Caco-2 (cell line): ENCODE measurements around the gene THOC1. TPM values are rescaled to one million over a fixed set of nuclear protein-coding genes. Genes with fewer than 3 reads are reported as not detected.
"Not testable (repeated sequence)": the region's sequence is repeated elsewhere in the genome, so short reads cannot be mapped to it uniquely, and the experiment has no call there.

ENCODE experiments used
- BruUV-seq: library from RNA; stranded (reverse); fragments of 400-500 nt; replicated peaks from 2 replicates; lab custom pipeline; 2021; lab: Mats Ljungman, UMichigan
- CTCF ChIA-PET: fragments of 300-600 bp; sonication (Branson Sonifier 250); formaldehyde crosslinking; loops from one replicate; lab custom pipeline; 2022; ENCODE audit warnings: antibody characterized with exemption; lab: Charles Lee
- POLR2A ChIA-PET: fragments of 300-600 bp; sonication (Branson Sonifier 250); formaldehyde crosslinking; loops from one replicate; lab custom pipeline; 2022; ENCODE audit warnings: antibody characterized with exemption; lab: Charles Lee
- DNase-seq, 2 experiments: peaks; one replicate each; pipeline versions ENCODE4 v3.0.0 to v3.0.0-alpha.2; 2020 to 2022
- H3K27me3 ChIP-seq: replicated peaks from 2 replicates; pipeline ENCODE4 v1.6.0; 2011; ENCODE audit warnings: low read length; ENCODE audit not compliant: control insufficient read depth, insufficient read depth
- H3K36me3 ChIP-seq: 2 replicates; pipeline ENCODE4 v1.5.1; 2011; ENCODE audit warnings: low read length; ENCODE audit not compliant: control insufficient read depth, insufficient read depth
- H3K4me1 ChIP-seq: fragments of 250-450 bp; sonication (Bioruptor Pico); 2 replicates; pipeline ENCODE4 v1.5.1; 2020; ENCODE audit warnings: mild to moderate bottlenecking
- H3K4me3 ChIP-seq: 2 replicates; pipeline ENCODE4 v1.5.1; 2011; ENCODE audit warnings: low read depth, mild to moderate bottlenecking, control low read depth, low read length
- H3K9me3 ChIP-seq: fragments of 250-450 bp; sonication (Bioruptor Pico); 2 replicates; pipeline ENCODE4 v1.5.1; 2020; ENCODE audit warnings: mild to moderate bottlenecking, moderate library complexity
- H3K27ac Mint-ChIP-seq: one replicate; pipeline ENCODE4 v1.8.0; 2022; ENCODE audit warnings: mixed read lengths; ENCODE audit not compliant: unreplicated experiment
- H3K27me3 Mint-ChIP-seq: one replicate; pipeline ENCODE4 v1.8.0; 2022; ENCODE audit warnings: mixed read lengths; ENCODE audit not compliant: insufficient read depth, unreplicated experiment
- H3K36me3 Mint-ChIP-seq: one replicate; pipeline ENCODE4 v1.8.0; 2022; ENCODE audit warnings: mild to moderate bottlenecking, mixed read lengths; ENCODE audit not compliant: insufficient read depth, unreplicated experiment
- H3K4me1 Mint-ChIP-seq: one replicate; pipeline ENCODE4 v1.8.0; 2022; ENCODE audit warnings: low read depth, mixed read lengths; ENCODE audit not compliant: unreplicated experiment
- H3K4me3 Mint-ChIP-seq: one replicate; pipeline ENCODE4 v1.8.0; 2022; ENCODE audit warnings: mild to moderate bottlenecking, moderate library complexity, mixed read lengths; ENCODE audit not compliant: unreplicated experiment
- H3K9me3 Mint-ChIP-seq: one replicate; pipeline ENCODE4 v1.8.0; 2022; ENCODE audit warnings: mixed read lengths; ENCODE audit not compliant: unreplicated experiment
- intact Hi-C: fragments of 100-400 bp; cut with micrococcal nuclease; formaldehyde crosslinking; loops from one replicate; pipeline ENCODE4 v1.10.0; 2022; ENCODE audit not compliant: unreplicated experiment
- total RNA-seq: library from RNA; stranded (reverse); gene quantifications from 2 replicates; pipeline ENCODE4 v1.2.3, GENCODE V29; 2022
- TF ChIP-seq, protein P1 (sequence below), 2 experiments: fragments of 200-600 bp in 1 of 2; IDR thresholded peaks; 1 replicate in 1 of 2; 2 replicates in 1 of 2; pipeline versions ENCODE4 v1.5.1 to v1.8.0; 2011 to 2022; ENCODE audit warnings: antibody characterized with exemption in 1 of 2, control low read depth in 1 of 2, inconsistent platforms in 1 of 2, low read depth in 1 of 2, low read length in 1 of 2, mild to moderate bottlenecking in 1 of 2, moderate library complexity in 1 of 2; ENCODE audit not compliant: insufficient read depth in 1 of 2, severe bottlenecking in 1 of 2, unreplicated experiment in 1 of 2

THOC1 gene
- total RNA-seq, 1 experiment from 2014 or later, result 65.4 TPM

DNA sequence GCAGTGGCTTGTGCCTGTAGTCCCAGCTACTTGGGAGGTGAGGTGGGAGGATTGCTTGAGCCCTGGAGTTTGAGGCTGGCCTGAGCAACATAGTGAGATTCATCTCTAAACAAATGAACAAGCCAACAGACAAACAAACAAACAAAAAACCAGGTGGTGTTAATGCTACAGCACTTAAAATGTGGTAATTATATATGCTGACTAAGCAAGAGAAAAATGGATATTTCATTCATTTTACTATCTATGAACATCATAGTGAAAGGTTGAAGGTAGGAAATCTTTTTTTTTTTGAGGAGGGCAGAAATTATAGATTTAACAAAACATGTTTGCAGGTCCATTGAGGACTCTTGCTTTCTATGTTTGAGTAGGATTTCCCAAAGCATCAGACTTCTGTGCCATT is 42.2 kb upstream of the THOC1 start:
- BruUV-seq, result no TSS peak
- H3K27me3 ChIP-seq, result no peaks in the 10 kb centered on the region
- H3K36me3 ChIP-seq, result no peaks in the 10 kb centered on the region
- no peaks in the 10 kb centered on the region for H3K9me3 ChIP-seq
- TF ChIP-seq, protein P1, sequence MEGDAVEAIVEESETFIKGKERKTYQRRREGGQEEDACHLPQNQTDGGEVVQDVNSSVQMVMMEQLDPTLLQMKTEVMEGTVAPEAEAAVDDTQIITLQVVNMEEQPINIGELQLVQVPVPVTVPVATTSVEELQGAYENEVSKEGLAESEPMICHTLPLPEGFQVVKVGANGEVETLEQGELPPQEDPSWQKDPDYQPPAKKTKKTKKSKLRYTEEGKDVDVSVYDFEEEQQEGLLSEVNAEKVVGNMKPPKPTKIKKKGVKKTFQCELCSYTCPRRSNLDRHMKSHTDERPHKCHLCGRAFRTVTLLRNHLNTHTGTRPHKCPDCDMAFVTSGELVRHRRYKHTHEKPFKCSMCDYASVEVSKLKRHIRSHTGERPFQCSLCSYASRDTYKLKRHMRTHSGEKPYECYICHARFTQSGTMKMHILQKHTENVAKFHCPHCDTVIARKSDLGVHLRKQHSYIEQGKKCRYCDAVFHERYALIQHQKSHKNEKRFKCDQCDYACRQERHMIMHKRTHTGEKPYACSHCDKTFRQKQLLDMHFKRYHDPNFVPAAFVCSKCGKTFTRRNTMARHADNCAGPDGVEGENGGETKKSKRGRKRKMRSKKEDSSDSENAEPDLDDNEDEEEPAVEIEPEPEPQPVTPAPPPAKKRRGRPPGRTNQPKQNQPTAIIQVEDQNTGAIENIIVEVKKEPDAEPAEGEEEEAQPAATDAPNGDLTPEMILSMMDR (IDR thresholded peaks at IDR 0.05; ENCODE audit: insufficient read depth in 1 of 2, low read depth in 1 of 2, low read length in 1 of 2, severe bottlenecking in 1 of 2, unreplicated experiment in 1 of 2), result no peak
- Mint-ChIP-seq H3K4me1 (peaks cover 11% of the 10 kb centered on the region), H3K4me3 (no peak overlapping the region), H3K27ac (no peak overlapping the region), H3K9me3 (no peaks in the 10 kb centered on the region), H3K27me3 (no peaks in the 10 kb centered on the region), H3K36me3 (no peaks in the 10 kb centered on the region)
- DNase-seq, result no peak
- no peak overlapping the region for H3K4me3 ChIP-seq
- ChIA-PET CTCF (no interaction called here), POLR2A (no interaction called here)
- intact Hi-C loops, result no loop called here
- no peaks in the 10 kb centered on the region for H3K4me1 ChIP-seq

DNA sequence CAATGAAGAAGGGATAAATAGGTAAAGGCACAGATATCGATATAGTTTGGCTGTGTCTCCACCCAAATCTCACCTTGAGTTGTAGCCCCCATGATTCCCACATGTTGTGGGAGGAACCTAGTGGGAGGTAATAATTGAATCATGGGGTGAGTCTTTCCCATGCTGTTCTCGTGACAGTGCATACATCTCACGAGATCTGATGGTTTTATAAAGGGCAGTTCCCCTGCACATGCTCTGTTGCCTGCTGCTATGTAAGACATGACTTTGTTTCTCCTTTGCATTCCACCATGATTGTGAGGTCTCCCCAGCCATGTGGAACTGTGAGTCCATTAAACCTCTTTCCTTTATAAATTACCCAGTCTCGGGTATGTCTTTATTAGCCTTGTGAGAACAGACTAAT is 40.2 kb upstream of the THOC1 start:
- CTCF ChIA-PET, intact Hi-C loops, H3K36me3 Mint-ChIP-seq, H3K4me3 Mint-ChIP-seq, H3K27ac Mint-ChIP-seq, H3K27me3 Mint-ChIP-seq, H3K4me3 ChIP-seq, POLR2A ChIA-PET, DNase-seq, BruUV-seq, H3K4me1 ChIP-seq, H3K36me3 ChIP-seq, H3K27me3 ChIP-seq, H3K9me3 Mint-ChIP-seq, H3K9me3 ChIP-seq: not testable (repeated sequence)
- H3K4me1 Mint-ChIP-seq, result peaks cover 11% of the 10 kb centered on the region

DNA sequence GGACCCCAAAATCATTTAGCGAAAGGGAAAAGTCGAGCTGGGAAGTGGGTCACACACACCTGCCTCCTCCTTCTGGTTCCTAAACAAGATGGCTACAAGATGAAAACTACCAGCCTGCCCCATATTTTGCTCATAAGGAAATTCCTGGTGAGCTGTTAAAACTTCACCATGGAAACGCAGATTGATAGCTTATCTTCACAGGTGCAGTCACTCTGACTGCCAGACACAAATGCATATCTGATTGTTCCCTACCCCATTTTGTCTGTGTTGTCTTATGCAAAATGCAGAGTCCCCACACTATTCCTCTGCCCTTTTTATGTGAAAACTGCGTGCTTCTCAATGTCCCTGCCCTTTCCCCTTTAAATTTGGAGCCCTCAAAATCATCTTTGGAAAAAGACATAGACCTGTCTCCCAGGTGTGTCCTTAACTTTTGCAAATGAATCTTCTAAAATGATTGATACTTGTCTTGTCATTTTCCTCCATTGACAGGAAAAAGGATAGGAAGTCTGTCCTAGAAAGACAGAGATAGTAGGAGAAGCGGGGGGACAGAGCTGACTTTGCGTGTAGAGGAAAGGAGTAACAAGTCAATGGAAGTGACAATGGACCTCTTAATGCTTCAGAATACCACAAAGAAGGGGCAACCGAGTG is 38.9 kb upstream of the THOC1 start:
- Mint-ChIP-seq H3K27ac (no peak overlapping the region), H3K9me3 (no peaks in the 10 kb centered on the region), H3K4me3 (no peak overlapping the region), H3K4me1 (peaks cover 11% of the 10 kb centered on the region), H3K27me3 (no peaks in the 10 kb centered on the region), H3K36me3 (no peaks in the 10 kb centered on the region)
- intact Hi-C loops, result no loop called here
- H3K4me3 ChIP-seq, result no peak overlapping the region
- no TSS peak for BruUV-seq
- TF ChIP-seq, protein P1 (IDR thresholded peaks at IDR 0.05; ENCODE audit: insufficient read depth in 1 of 2, low read depth in 1 of 2, low read length in 1 of 2, severe bottlenecking in 1 of 2, unreplicated experiment in 1 of 2), result no peak
- no peaks in the 10 kb centered on the region for H3K4me1 ChIP-seq
- no peaks in the 10 kb centered on the region for H3K27me3 ChIP-seq
- H3K36me3 ChIP-seq, result no peaks in the 10 kb centered on the region
- no peaks in the 10 kb centered on the region for H3K9me3 ChIP-seq
- ChIA-PET CTCF (interaction anchor here (0.6 to 0.9 kb wide), 2 partner anchors 11 to 328 kb away, joined by 3 to 5 read pairs; no protein-coding TSS in a partner anchor), POLR2A (no interaction called here)
- peak in 1 of 2 experiments; percentile 13 for DNase-seq
